T-helper 9 cell (primary cell): ENCODE data around the gene IGSF9B.

Experiments used
- DNase-seq: peaks from one replicate; pipeline ENCODE4 v3.0.0-alpha.2; 2020

IGSF9B gene

GRCh38 chr11:133896642-133897330 is 60.0 kb downstream of the IGSF9B start:
- DNase-seq = no peak

GRCh38 chr11:133896028-133896427 is 60.7 kb downstream of the IGSF9B start:
- no peak for DNase-seq

- no peak for DNase-seq
These were observed 61.2 kb downstream of the IGSF9B start for GRCh38 chr11:133895551-133895950.

GRCh38 chr11:133895061-133895479 is 61.7 kb downstream of the IGSF9B start:
- no peak for DNase-seq

GRCh38 chr11:133893381-133893780 is 63.4 kb downstream of the IGSF9B start:
- no peak for DNase-seq

- DNase-seq = no peak
These were observed 64.0 kb downstream of the IGSF9B start for GRCh38 chr11:133892584-133893380.

- no peak for DNase-seq
These were observed 64.6 kb downstream of the IGSF9B start for GRCh38 chr11:133892126-133892525.

- DNase-seq = no peak
These were observed 66.9 kb downstream of the IGSF9B start for GRCh38 chr11:133889893-133890292.

GRCh38 chr11:133889188-133889587 is 67.6 kb downstream of the IGSF9B start:
- no peak for DNase-seq

- no peak for DNase-seq
These were observed 69.0 kb downstream of the IGSF9B start for GRCh38 chr11:133887692-133888332.

- no peak for DNase-seq
These were observed 70.7 kb downstream of the IGSF9B start for GRCh38 chr11:133886029-133886428.

- no peak for DNase-seq
These were observed 84.6 kb downstream of the IGSF9B start for GRCh38 chr11:133872160-133872559.

- DNase-seq = no peak
These were observed 89.3 kb downstream of the IGSF9B start for GRCh38 chr11:133867456-133867855.

GRCh38 chr11:133865466-133865865 is 91.3 kb downstream of the IGSF9B start:
- DNase-seq = no peak

- no peak for DNase-seq
These were observed 92.0 kb downstream of the IGSF9B start for GRCh38 chr11:133864756-133865155.

- no peak for DNase-seq
These were observed 96.6 kb downstream of the IGSF9B start for GRCh38 chr11:133860151-133860550.
